Germinal center (tissue), 1 donor: ENCODE data around the gene OST4.
"Not testable (repeated sequence)": the region's sequence is repeated elsewhere in the genome, so short reads cannot be mapped to it uniquely, and the experiment has no call there.

Experiments used
- DNase-seq: peaks from one replicate; pipeline ENCODE4 v3.0.0; 2012; ENCODE audit warnings: mixed read lengths, low spot score

Gene OST4

GRCh38 chr2:27078267-27079194, 7.1 kb upstream of the OST4 start, which contains the start of gene EMILIN1:
Gene EMILIN1, plus strand, starts transcription at chr2:27078615. Its CDS starts 451 bp downstream, at chr2:27079066.
- DNase-seq, result no peak

- DNase-seq, result no peak
Observed at GRCh38 chr2:27077231-27077630, 5.8 kb upstream of the OST4 start.

GRCh38 chr2:27076323-27076722, 4.9 kb upstream of the OST4 start:
- DNase-seq, result no peak

GRCh38 chr2:27075566-27075871, 4.1 kb upstream of the OST4 start:
- DNase-seq, result not testable (repeated sequence)

- no peak for DNase-seq
Observed at GRCh38 chr2:27074738-27075565, 3.5 kb upstream of the OST4 start.

- DNase-seq, result no peak
Observed at GRCh38 chr2:27073782-27074181, 2.3 kb upstream of the OST4 start.

- no peak for DNase-seq
Observed at GRCh38 chr2:27072920-27073319, 1.5 kb upstream of the OST4 start.

GRCh38 chr2:27071990-27072830, 756 bp upstream of the OST4 start:
- DNase-seq, result no peak

- no peak for DNase-seq
Observed at GRCh38 chr2:27070653-27071276, 689 bp downstream of the OST4 start.

- no peak for DNase-seq
Observed at GRCh38 chr2:27069961-27070618, 1.4 kb downstream of the OST4 start.

- DNase-seq, result no peak
Observed at GRCh38 chr2:27069436-27069835, 2.0 kb downstream of the OST4 start.

- DNase-seq, result no peak
Observed at GRCh38 chr2:27067385-27067784, 4.1 kb downstream of the OST4 start.

GRCh38 chr2:27065128-27065527, 6.3 kb downstream of the OST4 start:
- DNase-seq, result no peak

GRCh38 chr2:27060323-27060722, 11.1 kb downstream of the OST4 start:
- no peak for DNase-seq

GRCh38 chr2:27059141-27059820, 12.2 kb downstream of the OST4 start:
- DNase-seq, result no peak

GRCh38 chr2:27058210-27058609, 13.2 kb downstream of the OST4 start:
- no peak for DNase-seq

GRCh38 chr2:27057184-27057583, 14.3 kb downstream of the OST4 start:
- DNase-seq, result no peak

- no peak for DNase-seq
Observed at GRCh38 chr2:27054721-27055120, 16.7 kb downstream of the OST4 start.

GRCh38 chr2:27053776-27054175, 17.7 kb downstream of the OST4 start:
- no peak for DNase-seq

GRCh38 chr2:27053321-27053720, 18.1 kb downstream of the OST4 start:
- DNase-seq, result no peak
